Mesodermal cell (in vitro differentiated cells): ENCODE data around the gene MCOLN2.
"Not testable (repeated sequence)": the region's sequence is repeated elsewhere in the genome, so short reads cannot be mapped to it uniquely, and the experiment has no call there.

Experiments
- H3K27ac ChIP-seq: 2 replicates; pipeline ENCODE4 v1.7.0; 2013; ENCODE audit warnings: mild to moderate bottlenecking, low read depth, low read length, moderate library complexity; ENCODE audit not compliant: severe bottlenecking
- H3K36me3 ChIP-seq: 2 replicates; pipeline ENCODE4 v1.7.1; 2013; ENCODE audit warnings: mild to moderate bottlenecking, low read length, moderate library complexity; ENCODE audit not compliant: control insufficient read depth, insufficient read depth
- H3K4me1 ChIP-seq: one replicate; pipeline ENCODE4 v1.7.1; 2013; ENCODE audit warnings: mild to moderate bottlenecking, low read length; ENCODE audit not compliant: insufficient read depth, control insufficient read depth, poor library complexity, severe bottlenecking
- H3K4me3 ChIP-seq: 2 replicates; pipeline ENCODE4 v1.7.0; 2013; ENCODE audit warnings: low read length, control low read depth, mild to moderate bottlenecking; ENCODE audit not compliant: insufficient read depth, poor library complexity, severe bottlenecking; ENCODE audit errors: extremely low read depth
- H3K9me3 ChIP-seq: 2 replicates; pipeline ENCODE4 v1.7.1; 2013; ENCODE audit warnings: mild to moderate bottlenecking, low read length, moderate library complexity; ENCODE audit not compliant: control insufficient read depth
- WGBS, 2 experiments: methylation state at CpG; one replicate each; pipeline ENCODE4 v1.1.5; 2013; ENCODE audit warnings: missing lambda C conversion rate in 2 of 2; ENCODE audit not compliant: insufficient coverage in 2 of 2; 5-methylcytosine and 5-hydroxymethylcytosine counted together

The MCOLN2 gene

GRCh38 chr1:85015826-85016225, 18.9 kb upstream of the MCOLN2 start:
- WGBS, 2 experiments, result no CpG with 5 or more reads among the region's 1 CpG
- H3K9me3 ChIP-seq, result no peaks in the 10 kb centered on the region
- H3K27ac ChIP-seq, result no peak overlapping the region
- no peaks in the 10 kb centered on the region for H3K4me1 ChIP-seq
- H3K4me3 ChIP-seq, result no peak overlapping the region
- no peaks in the 10 kb centered on the region for H3K36me3 ChIP-seq

GRCh38 chr1:85005641-85006040, 8.7 kb upstream of the MCOLN2 start:
- H3K36me3 ChIP-seq, H3K4me3 ChIP-seq, H3K9me3 ChIP-seq, H3K4me1 ChIP-seq, H3K27ac ChIP-seq: not testable (repeated sequence)
- no CpG with 5 or more reads among the region's 1 CpG for WGBS, 2 experiments

GRCh38 chr1:85001742-85002141, 4.8 kb upstream of the MCOLN2 start:
- H3K36me3 ChIP-seq, result no peaks in the 10 kb centered on the region
- no peak overlapping the region for H3K4me3 ChIP-seq
- peaks cover 4% of the 10 kb centered on the region for H3K4me1 ChIP-seq
- no peak overlapping the region for H3K27ac ChIP-seq
- H3K9me3 ChIP-seq, result no peaks in the 10 kb centered on the region

GRCh38 chr1:84998642-84999280, 1.8 kb upstream of the MCOLN2 start:
- Histone ChIP-seq H3K4me3 (no peak overlapping the region), H3K4me1 (peaks cover 4% of the 10 kb centered on the region), H3K36me3 (no peaks in the 10 kb centered on the region), H3K27ac (no peak overlapping the region), H3K9me3 (peaks cover 4% of the 10 kb centered on the region)
- 30 to 38% methylated on average over 9 to 14 of the region's 14 CpGs for WGBS, 2 experiments

- WGBS, 2 experiments, result 2% methylated on average over 49 to 56 of the region's 58 CpGs
- H3K36me3 ChIP-seq, result no peaks in the 10 kb centered on the region
- H3K4me1 ChIP-seq, result peaks cover 4% of the 10 kb centered on the region
- peak overlapping the region; percentile 42 for H3K4me3 ChIP-seq
- no peak overlapping the region for H3K27ac ChIP-seq
- H3K9me3 ChIP-seq, result peaks cover 4% of the 10 kb centered on the region
Observed at GRCh38 chr1:84997667-84998600, 1.0 kb upstream of the MCOLN2 start.

GRCh38 chr1:84995484-84996334, 1.2 kb downstream of the MCOLN2 start:
- Histone ChIP-seq H3K4me1 (peaks cover 4% of the 10 kb centered on the region), H3K27ac (no peak overlapping the region), H3K36me3 (no peaks in the 10 kb centered on the region), H3K9me3 (peaks cover 4% of the 10 kb centered on the region), H3K4me3 (no peak overlapping the region)
- WGBS, 2 experiments, result 83 to 89% methylated on average over 9 of the region's 10 CpGs

GRCh38 chr1:84991097-84991920, 5.6 kb downstream of the MCOLN2 start:
- Histone ChIP-seq H3K36me3 (no peaks in the 10 kb centered on the region), H3K4me1 (no peaks in the 10 kb centered on the region), H3K9me3 (peaks cover 4% of the 10 kb centered on the region), H3K27ac (no peak overlapping the region), H3K4me3 (no peak overlapping the region)
- WGBS, 2 experiments, result 87 to 98% methylated on average over 3 to 5 of the region's 8 CpGs

- H3K27ac ChIP-seq, result no peak overlapping the region
- 85 to 88% methylated on average over 1 to 2 of the region's 2 CpGs for WGBS, 2 experiments
Observed at GRCh38 chr1:84988588-84988987, 8.3 kb downstream of the MCOLN2 start.

GRCh38 chr1:84986561-84986960, 10.4 kb downstream of the MCOLN2 start:
- H3K4me3 ChIP-seq, H3K27ac ChIP-seq, H3K4me1 ChIP-seq, H3K9me3 ChIP-seq, H3K36me3 ChIP-seq: not testable (repeated sequence)
- no CpG with 5 or more reads among the region's 3 CpGs for WGBS, 2 experiments

More at GRCh38 chr1:84988588-84988987, 8.3 kb downstream of the MCOLN2 start:
- Histone ChIP-seq H3K4me1 (no peaks in the 10 kb centered on the region), H3K9me3 (no peaks in the 10 kb centered on the region), H3K36me3 (no peaks in the 10 kb centered on the region), H3K4me3 (no peak overlapping the region)

GRCh38 chr1:84985365-84985764, 11.5 kb downstream of the MCOLN2 start:
- Histone ChIP-seq H3K27ac (no peak overlapping the region), H3K4me3 (no peak overlapping the region), H3K4me1 (no peaks in the 10 kb centered on the region), H3K9me3 (no peaks in the 10 kb centered on the region), H3K36me3 (no peaks in the 10 kb centered on the region)
